Keratinocyte (primary cell): ENCODE measurements around the gene PLA2G4C. TPM values are rescaled to one million over a fixed set of nuclear protein-coding genes. Genes with fewer than 3 reads are reported as not detected.

ENCODE experiments used
- DNase-seq: peaks from one replicate; pipeline ENCODE4 v3.0.0-alpha.2; 2011; ENCODE audit warnings: low read depth, missing footprints, low spot score
- FAIRE-seq: peaks from 2 replicates; lab custom pipeline; 2011; peaks lifted over from hg19 to GRCh38; lab: Jason Lieb, UNC
- H2AFZ ChIP-seq: 2 replicates; pipeline ENCODE4 v1.6.0; 2012; ENCODE audit warnings: low read length, control low read depth, inconsistent platforms; ENCODE audit not compliant: control insufficient read depth
- H3K27ac ChIP-seq: 2 replicates; pipeline ENCODE4 v1.5.1; 2011; ENCODE audit warnings: low read length; ENCODE audit not compliant: control insufficient read depth, insufficient read depth
- H3K27me3 ChIP-seq: 3 replicates; pipeline ENCODE4 v1.6.0; 2011; ENCODE audit warnings: low read length; ENCODE audit not compliant: control insufficient read depth, insufficient read depth; ENCODE audit errors: extremely low read depth
- H3K36me3 ChIP-seq, 2 experiments: 2 replicates in 1 of 2; 3 replicates in 1 of 2; pipeline ENCODE4 v1.5.1; 2011; ENCODE audit warnings: low read length in 2 of 2, mild to moderate bottlenecking in 1 of 2; ENCODE audit not compliant: control insufficient read depth in 2 of 2, insufficient read depth in 2 of 2; ENCODE audit errors: extremely low read depth in 1 of 2
- H3K4me1 ChIP-seq: 3 replicates; pipeline ENCODE4 v1.5.1; 2011; ENCODE audit warnings: low read length; ENCODE audit not compliant: control insufficient read depth, insufficient read depth; ENCODE audit errors: extremely low read depth
- H3K4me2 ChIP-seq: 3 replicates; pipeline ENCODE4 v1.6.0; 2011; ENCODE audit warnings: low read depth, low read length; ENCODE audit not compliant: control insufficient read depth, insufficient read depth; ENCODE audit errors: extremely low read depth
- H3K4me3 ChIP-seq, 3 experiments: fragments of 200-600 bp in 1 of 3; sonication (generic) in 1 of 3; 2 replicates in 2 of 3; 3 replicates in 1 of 3; pipeline ENCODE4 v1.5.1; 2011 to 2016; ENCODE audit warnings: low read length in 3 of 3, mild to moderate bottlenecking in 3 of 3, control low read depth in 2 of 3, inconsistent platforms in 1 of 3, low read depth in 1 of 3, mixed read lengths in 1 of 3, mixed run types in 1 of 3, moderate library complexity in 1 of 3; ENCODE audit not compliant: control insufficient read depth in 2 of 3, insufficient read depth in 2 of 3; ENCODE audit errors: extremely low read depth in 1 of 3
- H3K79me2 ChIP-seq: 2 replicates; pipeline ENCODE4 v1.6.0; 2012; ENCODE audit warnings: low read length; ENCODE audit not compliant: control insufficient read depth, insufficient read depth
- H3K9ac ChIP-seq: 3 replicates; pipeline ENCODE4 v1.6.0; 2011; ENCODE audit warnings: low read length; ENCODE audit not compliant: control insufficient read depth, insufficient read depth; ENCODE audit errors: extremely low read depth
- H3K9me1 ChIP-seq: 3 replicates; pipeline ENCODE4 v1.6.0; 2011; ENCODE audit warnings: low read length; ENCODE audit not compliant: control insufficient read depth, insufficient read depth; ENCODE audit errors: extremely low read depth
- H3K9me3 ChIP-seq: 2 replicates; pipeline ENCODE4 v1.5.1; 2012; ENCODE audit warnings: low read depth, low read length; ENCODE audit not compliant: control insufficient read depth
- H4K20me1 ChIP-seq: 3 replicates; pipeline ENCODE4 v1.6.0; 2011; ENCODE audit warnings: low read length; ENCODE audit not compliant: control insufficient read depth, insufficient read depth; ENCODE audit errors: extremely low read depth
- EZH2 ChIP-seq: IDR thresholded peaks from one replicate; pipeline ENCODE4 v1.6.1; 2012; ENCODE audit warnings: inconsistent platforms, mild to moderate bottlenecking, low read length, moderate library complexity
- dilution Hi-C: fragments of 300-500 bp; cut with MboI; formaldehyde crosslinking; loops from one replicate; pipeline ENCODE4 v1.7.0; 2020; ENCODE audit warnings: low sequenced_read_pairs; ENCODE audit not compliant: extremely low pct_ligation_motif_present
- polyA plus RNA-seq, 5 experiments: library from polyadenylated mRNA; depleted of rRNA in 3 of 5; stranded (reverse) in 3 of 5; stranded (forward) in 1 of 5; unstranded in 1 of 5; fragments of >200 nt; gene quantifications; 1 replicate in 1 of 5; 2 replicates in 3 of 5; 3 replicates in 1 of 5; pipeline versions ENCODE4 v1.2.1 to v1.2.3, GENCODE V29; 2011 to 2012; ENCODE audit warnings: missing spikeins in 2 of 5, low read depth in 1 of 5, low replicate concordance in 1 of 5
- TF ChIP-seq, protein P1 (sequence below), 3 experiments: IDR thresholded peaks in 1 of 3; conservative IDR thresholded peaks in 1 of 3; optimal IDR thresholded peaks in 1 of 3; 2 replicates in 2 of 3; 3 replicates in 1 of 3; pipeline versions ENCODE3 to v1.5.1; 2011; ENCODE audit warnings: low read length in 3 of 3, mild to moderate bottlenecking in 3 of 3, moderate library complexity in 2 of 3, control low read depth in 1 of 3, inconsistent platforms in 1 of 3; ENCODE audit not compliant: insufficient read depth in 2 of 3; ENCODE audit errors: extremely low read depth in 1 of 3

PLA2G4C gene
- polyA plus RNA-seq, 1 donor (not counting 4 experiments of a cell fraction or from before 2014, with no cell fraction given): 0.35 TPM

DNA sequence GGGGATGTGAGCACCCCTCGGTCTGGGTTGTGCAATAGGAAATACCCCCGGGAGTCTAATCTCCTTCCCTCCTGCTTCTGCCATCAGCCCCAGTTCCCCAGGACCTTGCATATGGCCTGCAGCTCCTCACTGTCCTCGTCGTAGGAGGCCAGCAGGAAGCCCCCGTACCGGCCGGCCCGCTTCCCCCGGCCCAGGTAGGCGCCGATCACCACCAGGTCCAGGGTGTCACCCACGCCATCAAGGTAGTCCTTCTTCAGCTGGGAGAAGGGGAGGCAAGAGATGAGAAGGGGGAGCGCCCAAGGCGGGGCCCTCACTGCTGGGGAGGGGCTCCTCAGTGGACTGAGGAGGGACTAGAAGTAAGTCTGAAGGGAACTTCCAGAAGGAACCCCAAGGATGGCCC is 10.4 kb upstream of the PLA2G4C start:
- DNase-seq (no peak), FAIRE-seq (no peak)
- no peak for TF ChIP-seq EZH2
- TF ChIP-seq, protein P1, sequence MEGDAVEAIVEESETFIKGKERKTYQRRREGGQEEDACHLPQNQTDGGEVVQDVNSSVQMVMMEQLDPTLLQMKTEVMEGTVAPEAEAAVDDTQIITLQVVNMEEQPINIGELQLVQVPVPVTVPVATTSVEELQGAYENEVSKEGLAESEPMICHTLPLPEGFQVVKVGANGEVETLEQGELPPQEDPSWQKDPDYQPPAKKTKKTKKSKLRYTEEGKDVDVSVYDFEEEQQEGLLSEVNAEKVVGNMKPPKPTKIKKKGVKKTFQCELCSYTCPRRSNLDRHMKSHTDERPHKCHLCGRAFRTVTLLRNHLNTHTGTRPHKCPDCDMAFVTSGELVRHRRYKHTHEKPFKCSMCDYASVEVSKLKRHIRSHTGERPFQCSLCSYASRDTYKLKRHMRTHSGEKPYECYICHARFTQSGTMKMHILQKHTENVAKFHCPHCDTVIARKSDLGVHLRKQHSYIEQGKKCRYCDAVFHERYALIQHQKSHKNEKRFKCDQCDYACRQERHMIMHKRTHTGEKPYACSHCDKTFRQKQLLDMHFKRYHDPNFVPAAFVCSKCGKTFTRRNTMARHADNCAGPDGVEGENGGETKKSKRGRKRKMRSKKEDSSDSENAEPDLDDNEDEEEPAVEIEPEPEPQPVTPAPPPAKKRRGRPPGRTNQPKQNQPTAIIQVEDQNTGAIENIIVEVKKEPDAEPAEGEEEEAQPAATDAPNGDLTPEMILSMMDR (optimal IDR thresholded peaks at IDR 0.05 in 1 of 3, IDR thresholded peaks at IDR 0.05 in 1 of 3, conservative IDR thresholded peaks at IDR 0.05 in 1 of 3; ENCODE audit: extremely low read depth in 1 of 3, insufficient read depth in 2 of 3, low read length in 3 of 3): no peak
- Histone ChIP-seq H3K27me3 (no peaks in the 10 kb centered on the region), H3K4me2 (no peak overlapping the region), H3K36me3 (peaks cover 0 to 20% of the 10 kb centered on the region in 2 experiments), H3K27ac (no peak overlapping the region), H3K4me3 (no peak overlapping the region), H3K9ac (no peak overlapping the region), H3K79me2 (no peaks in the 10 kb centered on the region), H4K20me1 (no peaks in the 10 kb centered on the region), H3K9me1 (no peaks in the 10 kb centered on the region), H3K4me1 (peaks cover 34% of the 10 kb centered on the region), H3K9me3 (no peaks in the 10 kb centered on the region), H2AFZ (no peak overlapping the region)
- dilution Hi-C loops: no loop called here

- no peak for DNase-seq
- H3K9me1 ChIP-seq: no peaks in the 10 kb centered on the region
- FAIRE-seq: no peak
- H2AFZ ChIP-seq: no peak overlapping the region
- H3K36me3 ChIP-seq: peaks cover 0 to 20% of the 10 kb centered on the region in 2 experiments
- no peaks in the 10 kb centered on the region for H3K79me2 ChIP-seq
- H3K4me2 ChIP-seq: no peak overlapping the region
- dilution Hi-C loops: no loop called here
- peaks cover 32% of the 10 kb centered on the region for H3K4me1 ChIP-seq
- no peaks in the 10 kb centered on the region for H4K20me1 ChIP-seq
- H3K4me3 ChIP-seq: no peak overlapping the region
- H3K9ac ChIP-seq: no peak overlapping the region
- H3K27me3 ChIP-seq: no peaks in the 10 kb centered on the region
- no peak for TF ChIP-seq EZH2
- TF ChIP-seq, protein P1 (optimal IDR thresholded peaks at IDR 0.05 in 1 of 3, IDR thresholded peaks at IDR 0.05 in 1 of 3, conservative IDR thresholded peaks at IDR 0.05 in 1 of 3; ENCODE audit: extremely low read depth in 1 of 3, insufficient read depth in 2 of 3, low read length in 3 of 3): no peak
- H3K27ac ChIP-seq: no peak overlapping the region
- no peaks in the 10 kb centered on the region for H3K9me3 ChIP-seq
Observed at GRCh38 chr19:48120505-48120904, 9.9 kb upstream of the PLA2G4C start.
